K562 (cell line): ENCODE measurements around the gene ASNS. TPM values are rescaled to one million over a fixed set of nuclear protein-coding genes. Genes with fewer than 3 reads are reported as not detected.

Experiments used
- ELK3 ChIP-seq: fragments of 450-650 bp; formaldehyde crosslinking; IDR thresholded peaks from 2 replicates; pipeline ENCODE4 v1.4.0; 2020; ENCODE audit warnings: mild to moderate bottlenecking
- IFI16 ChIP-seq: fragments of 250-450 bp; sonication (Bioruptor Pico); IDR thresholded peaks from 2 replicates; pipeline ENCODE4 v2.1.2; 2022; ENCODE audit warnings: mild to moderate bottlenecking, inconsistent platforms
- polyA plus RNA-seq, 8 experiments: library from polyadenylated mRNA; depleted of rRNA in 4 of 8; stranded (reverse) in 5 of 8; unstranded in 3 of 8; fragments of >200 nt; fragmentation: Nextera tagmentation in 2 of 8; fragmentation: Illumina TruSeq in 1 of 8; extraction: Ambion mirVana in 2 of 8; extraction: Trizol in 1 of 8; gene quantifications; 2 replicates each; pipeline versions ENCODE4 v1.2.1 to v1.2.3, GENCODE V29; 2011 to 2014; ENCODE audit warnings: inconsistent platforms in 1 of 8, missing spikeins in 1 of 8
- total RNA-seq, 7 experiments: library from RNA; depleted of rRNA in 6 of 7; stranded (reverse); fragments of >200 nt in 6 of 7; fragmentation: Illumina TruSeq in 2 of 7; extraction: Trizol in 2 of 7; gene quantifications; 2 replicates each; pipeline versions ENCODE4 v1.2.1 to v1.2.3, GENCODE V29; 2011 to 2021; ENCODE audit warnings: low replicate concordance in 1 of 7
- TF ChIP-seq, protein P1 (sequence below): fragments of 250-450 bp; sonication (Bioruptor Pico); IDR thresholded peaks from 2 replicates; pipeline ENCODE4 v1.4.0; 2020; ENCODE audit warnings: mild to moderate bottlenecking, moderate library complexity
- TF ChIP-seq, protein P2 (sequence below): fragments of 450-650 bp; IDR thresholded peaks from 2 replicates; pipeline ENCODE4 v1.6.1; 2018; ENCODE audit warnings: mild to moderate bottlenecking, low read depth; ENCODE audit not compliant: partially characterized antibody

ASNS gene
- total and polyA plus RNA-seq, 9 of the 15 experiments (the other 6 are each of a cell fraction or from before 2014, with no cell fraction given) = 42.1 to 354 (median 215) TPM

GRCh38 chr7:97873606-97874005, 1.4 kb upstream of the ASNS start (continued):
- no peak for TF ChIP-seq IFI16 (CRISPR knock-in tag)
- TF ChIP-seq, protein P1, sequence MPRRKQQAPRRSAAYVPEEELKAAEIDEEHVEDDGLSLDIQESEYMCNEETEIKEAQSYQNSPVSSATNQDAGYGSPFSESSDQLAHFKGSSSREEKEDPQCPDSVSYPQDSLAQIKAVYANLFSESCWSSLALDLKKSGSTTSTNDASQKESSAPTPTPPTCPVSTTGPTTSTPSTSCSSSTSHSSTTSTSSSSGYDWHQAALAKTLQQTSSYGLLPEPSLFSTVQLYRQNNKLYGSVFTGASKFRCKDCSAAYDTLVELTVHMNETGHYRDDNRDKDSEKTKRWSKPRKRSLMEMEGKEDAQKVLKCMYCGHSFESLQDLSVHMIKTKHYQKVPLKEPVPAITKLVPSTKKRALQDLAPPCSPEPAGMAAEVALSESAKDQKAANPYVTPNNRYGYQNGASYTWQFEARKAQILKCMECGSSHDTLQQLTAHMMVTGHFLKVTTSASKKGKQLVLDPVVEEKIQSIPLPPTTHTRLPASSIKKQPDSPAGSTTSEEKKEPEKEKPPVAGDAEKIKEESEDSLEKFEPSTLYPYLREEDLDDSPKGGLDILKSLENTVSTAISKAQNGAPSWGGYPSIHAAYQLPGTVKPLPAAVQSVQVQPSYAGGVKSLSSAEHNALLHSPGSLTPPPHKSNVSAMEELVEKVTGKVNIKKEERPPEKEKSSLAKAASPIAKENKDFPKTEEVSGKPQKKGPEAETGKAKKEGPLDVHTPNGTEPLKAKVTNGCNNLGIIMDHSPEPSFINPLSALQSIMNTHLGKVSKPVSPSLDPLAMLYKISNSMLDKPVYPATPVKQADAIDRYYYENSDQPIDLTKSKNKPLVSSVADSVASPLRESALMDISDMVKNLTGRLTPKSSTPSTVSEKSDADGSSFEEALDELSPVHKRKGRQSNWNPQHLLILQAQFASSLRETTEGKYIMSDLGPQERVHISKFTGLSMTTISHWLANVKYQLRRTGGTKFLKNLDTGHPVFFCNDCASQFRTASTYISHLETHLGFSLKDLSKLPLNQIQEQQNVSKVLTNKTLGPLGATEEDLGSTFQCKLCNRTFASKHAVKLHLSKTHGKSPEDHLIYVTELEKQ (CRISPR knock-in tag) = no peak
- no peak for TF ChIP-seq ELK3 (CRISPR knock-in tag)
- TF ChIP-seq, protein P2, sequence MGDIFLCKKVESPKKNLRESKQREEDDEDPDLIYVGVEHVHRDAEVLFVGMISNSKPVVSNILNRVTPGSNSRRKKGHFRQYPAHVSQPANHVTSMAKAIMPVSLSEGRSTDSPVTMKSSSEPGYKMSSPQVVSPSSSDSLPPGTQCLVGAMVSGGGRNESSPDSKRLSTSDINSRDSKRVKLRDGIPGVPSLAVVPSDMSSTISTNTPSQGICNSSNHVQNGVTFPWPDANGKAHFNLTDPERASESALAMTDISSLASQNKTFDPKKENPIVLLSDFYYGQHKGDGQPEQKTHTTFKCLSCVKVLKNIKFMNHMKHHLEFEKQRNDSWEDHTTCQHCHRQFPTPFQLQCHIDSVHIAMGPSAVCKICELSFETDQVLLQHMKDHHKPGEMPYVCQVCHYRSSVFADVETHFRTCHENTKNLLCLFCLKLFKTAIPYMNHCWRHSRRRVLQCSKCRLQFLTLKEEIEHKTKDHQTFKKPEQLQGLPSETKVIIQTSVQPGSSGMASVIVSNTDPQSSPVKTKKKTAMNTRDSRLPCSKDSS = no peak
- TF ChIP-seq, all 486 proteins: peak for 0
